HG02840 (cell line): ENCODE results near the gene AQP11.

Experiments
- ATAC-seq: cut with Tn5 transposase; IDR thresholded peaks from one replicate; pipeline ENCODE4 v1.9.1; 2021; ENCODE audit warnings: mild to moderate bottlenecking, moderate library complexity, moderate number of reproducible peaks; ENCODE audit not compliant: unreplicated experiment, low FRiP score

Gene AQP11

DNA sequence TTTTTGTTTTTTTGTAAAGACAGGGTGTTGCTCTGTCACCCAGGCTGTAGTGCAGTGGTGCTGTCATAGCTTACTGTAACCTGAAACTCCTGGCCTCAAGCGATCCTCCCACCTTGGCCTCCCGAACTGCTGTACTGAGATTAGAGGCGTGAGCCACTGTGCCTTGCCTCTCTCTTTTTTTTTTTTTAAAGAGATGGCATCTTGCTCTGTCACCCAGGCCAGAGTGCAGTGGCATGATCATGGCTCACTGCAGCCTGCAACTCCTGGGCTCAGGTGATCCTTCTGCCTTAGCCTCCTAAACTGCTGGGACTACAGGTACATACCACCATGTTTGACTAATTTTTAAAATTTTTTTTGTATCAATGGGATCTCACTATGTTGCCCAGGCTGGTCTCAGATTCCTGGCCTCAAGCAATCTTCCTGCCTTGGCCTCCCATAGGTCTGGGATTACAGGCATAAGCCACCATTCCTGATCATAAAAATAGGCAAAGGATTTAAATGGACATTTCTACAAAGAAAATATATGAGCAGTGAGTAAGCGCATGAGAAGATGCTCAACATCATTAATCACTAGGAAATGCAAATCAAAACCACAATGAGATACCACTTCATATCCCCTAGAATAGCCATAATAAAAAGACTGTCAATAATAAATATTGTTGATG, 65.1 kb downstream of the AQP11 start:
- ATAC-seq = no peak

DNA sequence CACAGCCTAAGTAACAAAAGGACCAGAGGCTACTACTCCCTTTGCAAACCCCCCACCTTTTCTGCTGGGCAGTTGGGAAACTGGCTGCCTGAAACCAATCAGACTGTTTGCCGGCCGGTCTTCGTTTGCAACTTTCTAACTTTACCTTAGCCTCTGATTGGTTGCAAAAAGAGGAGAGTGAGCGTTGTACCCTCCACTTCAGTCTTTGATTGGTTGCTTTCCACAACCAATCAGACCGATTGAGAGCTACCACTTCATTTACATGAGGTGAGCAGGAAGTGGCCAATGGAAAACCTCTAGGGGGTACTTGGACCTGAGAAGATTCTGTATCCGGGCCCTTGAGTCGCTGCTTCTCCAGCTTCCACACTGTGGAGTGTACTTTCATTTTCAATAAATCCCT, 66.6 kb downstream of the AQP11 start:
- ATAC-seq = no peak

- no peak for ATAC-seq
Measured at GRCh38 chr11:77658213-77659013, 68.7 kb downstream of the AQP11 start.
